K562 (cell line): Measurements from ENCODE around the gene FBXW9.

Source experiments
- ARID2 ChIP-seq: fragments of 450-650 bp; IDR thresholded peaks from 2 replicates; pipeline ENCODE4 v1.6.1; 2017; ENCODE audit warnings: antibody characterized with exemption, mild to moderate bottlenecking
- EZH2 ChIP-seq: IDR thresholded peaks from 2 replicates; pipeline ENCODE4 v1.6.1; 2012; ENCODE audit warnings: low read depth, mild to moderate bottlenecking, inconsistent platforms, low read length, borderline replicate concordance
- IRF2 ChIP-seq: sonication (generic); formaldehyde crosslinking; IDR thresholded peaks from 2 replicates; pipeline ENCODE4 v1.8.1; 2022; ENCODE audit warnings: mild to moderate bottlenecking, missing genetic modification reagents
- MYC ChIP-seq, 2 experiments: fragments of 250-450 bp in 1 of 2; sonication (Bioruptor Pico) in 1 of 2; IDR thresholded peaks; 2 replicates each; pipeline versions ENCODE4 v1.5.1 to v1.6.1; 2012 to 2021; ENCODE audit warnings: low read depth in 2 of 2, borderline replicate concordance in 1 of 2, improper control_type of control experiment in 1 of 2, low read length in 1 of 2, mild to moderate bottlenecking in 1 of 2, moderate library complexity in 1 of 2
- POLR2A ChIP-seq: fragments of 450-650 bp; conservative IDR thresholded peaks from 2 replicates; pipeline ENCODE4 v1.6.1; 2016
- POLR2AphosphoS2 ChIP-seq: IDR thresholded peaks from 2 replicates; pipeline ENCODE4 v1.6.1; 2012; ENCODE audit warnings: low read length, improper control_type of control experiment
- TCF7 ChIP-seq: sonication (generic); IDR thresholded peaks from 2 replicates; pipeline ENCODE4 v1.6.1; 2016; ENCODE audit warnings: antibody characterized with exemption, borderline replicate concordance
- ZNF146 ChIP-seq: IDR thresholded peaks from one replicate; pipeline ENCODE4 v1.6.1; 2018; ENCODE audit warnings: missing compliant biosample characterization; ENCODE audit not compliant: unreplicated experiment
- ZNF175 ChIP-seq: fragments of 200-800 bp; sonication (Bioruptor generic); IDR thresholded peaks from 2 replicates; pipeline ENCODE4 v1.6.1; 2016; ENCODE audit warnings: low read depth, mild to moderate bottlenecking, missing genetic modification characterization, missing compliant biosample characterization
- TF ChIP-seq, protein P1 (sequence below), 3 experiments: IDR thresholded peaks in 2 of 3; conservative IDR thresholded peaks in 1 of 3; 2 replicates each; pipeline ENCODE4 v1.5.1; 2011 to 2012; ENCODE audit warnings: low read length in 3 of 3, mild to moderate bottlenecking in 3 of 3, control low read depth in 2 of 3, improper control_type of control experiment in 1 of 3, inconsistent platforms in 1 of 3, low read depth in 1 of 3, mixed read lengths in 1 of 3, moderate library complexity in 1 of 3; ENCODE audit not compliant: insufficient read depth in 2 of 3
- TF ChIP-seq, protein P2 (sequence below): sonication (generic); formaldehyde crosslinking; IDR thresholded peaks from 2 replicates; pipeline ENCODE4 v1.8.1; 2022; ENCODE audit warnings: missing genetic modification reagents
- TF ChIP-seq, protein P3 (sequence below), 2 experiments: IDR thresholded peaks; 2 replicates each; pipeline ENCODE4 v1.6.1; 2012; ENCODE audit warnings: improper control_type of control experiment in 2 of 2, low read depth in 2 of 2, low read length in 2 of 2, borderline replicate concordance in 1 of 2
- TF ChIP-seq, protein P4 (sequence below): fragments of 250-450 bp; sonication (Bioruptor Pico); IDR thresholded peaks from 2 replicates; pipeline ENCODE4 v1.5.0; 2020; ENCODE audit warnings: mild to moderate bottlenecking, borderline replicate concordance
- TF ChIP-seq, protein P5 (sequence below): sonication (generic); formaldehyde crosslinking; IDR thresholded peaks from 2 replicates; pipeline ENCODE4 v1.8.1; 2022; ENCODE audit warnings: missing genetic modification reagents

DNA sequence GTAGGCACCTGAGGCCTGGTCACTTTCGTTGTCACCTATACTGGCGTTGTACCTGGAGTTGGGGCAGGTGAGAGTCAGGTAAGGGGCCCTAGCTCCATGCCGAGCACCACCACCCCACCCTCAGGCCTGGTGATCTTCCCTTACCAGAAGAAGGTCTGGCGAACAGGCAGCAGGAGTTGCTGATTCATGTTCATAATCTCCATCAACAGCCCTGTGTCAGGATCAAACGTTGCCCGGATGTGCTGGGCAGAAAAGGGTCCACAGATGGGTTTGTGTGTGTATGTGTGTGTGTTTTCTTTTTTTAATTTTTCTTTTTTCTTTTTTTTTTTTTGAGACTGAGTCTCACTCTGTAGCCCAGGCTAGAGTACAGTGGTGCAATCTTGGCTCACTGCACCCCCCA lies 44.2 kb downstream of the FBXW9 start:
- TF ChIP-seq POLR2AphosphoS2 (no peak), EZH2 (no peak), TCF7 (no peak), MYC (IDR thresholded peaks at IDR 0.05; ENCODE audit: low read depth, low read length) (no peak), MYC (CRISPR knock-in tag; IDR thresholded peaks at IDR 0.05; ENCODE audit: borderline replicate concordance, low read depth) (no peak), ZNF175 (CRISPR knock-in tag) (no peak), POLR2A (no peak), IRF2 (CRISPR knock-in tag) (no peak), ARID2 (no peak), ZNF146 (no peak)
- TF ChIP-seq, protein P1, sequence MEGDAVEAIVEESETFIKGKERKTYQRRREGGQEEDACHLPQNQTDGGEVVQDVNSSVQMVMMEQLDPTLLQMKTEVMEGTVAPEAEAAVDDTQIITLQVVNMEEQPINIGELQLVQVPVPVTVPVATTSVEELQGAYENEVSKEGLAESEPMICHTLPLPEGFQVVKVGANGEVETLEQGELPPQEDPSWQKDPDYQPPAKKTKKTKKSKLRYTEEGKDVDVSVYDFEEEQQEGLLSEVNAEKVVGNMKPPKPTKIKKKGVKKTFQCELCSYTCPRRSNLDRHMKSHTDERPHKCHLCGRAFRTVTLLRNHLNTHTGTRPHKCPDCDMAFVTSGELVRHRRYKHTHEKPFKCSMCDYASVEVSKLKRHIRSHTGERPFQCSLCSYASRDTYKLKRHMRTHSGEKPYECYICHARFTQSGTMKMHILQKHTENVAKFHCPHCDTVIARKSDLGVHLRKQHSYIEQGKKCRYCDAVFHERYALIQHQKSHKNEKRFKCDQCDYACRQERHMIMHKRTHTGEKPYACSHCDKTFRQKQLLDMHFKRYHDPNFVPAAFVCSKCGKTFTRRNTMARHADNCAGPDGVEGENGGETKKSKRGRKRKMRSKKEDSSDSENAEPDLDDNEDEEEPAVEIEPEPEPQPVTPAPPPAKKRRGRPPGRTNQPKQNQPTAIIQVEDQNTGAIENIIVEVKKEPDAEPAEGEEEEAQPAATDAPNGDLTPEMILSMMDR (IDR thresholded peaks at IDR 0.05 in 2 of 3, conservative IDR thresholded peaks at IDR 0.05 in 1 of 3; ENCODE audit: insufficient read depth in 2 of 3, low read depth in 1 of 3, low read length in 3 of 3) = no peak
- TF ChIP-seq, protein P2, sequence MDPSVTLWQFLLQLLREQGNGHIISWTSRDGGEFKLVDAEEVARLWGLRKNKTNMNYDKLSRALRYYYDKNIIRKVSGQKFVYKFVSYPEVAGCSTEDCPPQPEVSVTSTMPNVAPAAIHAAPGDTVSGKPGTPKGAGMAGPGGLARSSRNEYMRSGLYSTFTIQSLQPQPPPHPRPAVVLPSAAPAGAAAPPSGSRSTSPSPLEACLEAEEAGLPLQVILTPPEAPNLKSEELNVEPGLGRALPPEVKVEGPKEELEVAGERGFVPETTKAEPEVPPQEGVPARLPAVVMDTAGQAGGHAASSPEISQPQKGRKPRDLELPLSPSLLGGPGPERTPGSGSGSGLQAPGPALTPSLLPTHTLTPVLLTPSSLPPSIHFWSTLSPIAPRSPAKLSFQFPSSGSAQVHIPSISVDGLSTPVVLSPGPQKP (CRISPR knock-in tag) = no peak
- TF ChIP-seq, protein P3, sequence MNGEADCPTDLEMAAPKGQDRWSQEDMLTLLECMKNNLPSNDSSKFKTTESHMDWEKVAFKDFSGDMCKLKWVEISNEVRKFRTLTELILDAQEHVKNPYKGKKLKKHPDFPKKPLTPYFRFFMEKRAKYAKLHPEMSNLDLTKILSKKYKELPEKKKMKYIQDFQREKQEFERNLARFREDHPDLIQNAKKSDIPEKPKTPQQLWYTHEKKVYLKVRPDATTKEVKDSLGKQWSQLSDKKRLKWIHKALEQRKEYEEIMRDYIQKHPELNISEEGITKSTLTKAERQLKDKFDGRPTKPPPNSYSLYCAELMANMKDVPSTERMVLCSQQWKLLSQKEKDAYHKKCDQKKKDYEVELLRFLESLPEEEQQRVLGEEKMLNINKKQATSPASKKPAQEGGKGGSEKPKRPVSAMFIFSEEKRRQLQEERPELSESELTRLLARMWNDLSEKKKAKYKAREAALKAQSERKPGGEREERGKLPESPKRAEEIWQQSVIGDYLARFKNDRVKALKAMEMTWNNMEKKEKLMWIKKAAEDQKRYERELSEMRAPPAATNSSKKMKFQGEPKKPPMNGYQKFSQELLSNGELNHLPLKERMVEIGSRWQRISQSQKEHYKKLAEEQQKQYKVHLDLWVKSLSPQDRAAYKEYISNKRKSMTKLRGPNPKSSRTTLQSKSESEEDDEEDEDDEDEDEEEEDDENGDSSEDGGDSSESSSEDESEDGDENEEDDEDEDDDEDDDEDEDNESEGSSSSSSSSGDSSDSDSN (IDR thresholded peaks at IDR 0.05; ENCODE audit: borderline replicate concordance in 1 of 2, low read depth in 2 of 2, low read length in 2 of 2) = no peak
- TF ChIP-seq, protein P4, sequence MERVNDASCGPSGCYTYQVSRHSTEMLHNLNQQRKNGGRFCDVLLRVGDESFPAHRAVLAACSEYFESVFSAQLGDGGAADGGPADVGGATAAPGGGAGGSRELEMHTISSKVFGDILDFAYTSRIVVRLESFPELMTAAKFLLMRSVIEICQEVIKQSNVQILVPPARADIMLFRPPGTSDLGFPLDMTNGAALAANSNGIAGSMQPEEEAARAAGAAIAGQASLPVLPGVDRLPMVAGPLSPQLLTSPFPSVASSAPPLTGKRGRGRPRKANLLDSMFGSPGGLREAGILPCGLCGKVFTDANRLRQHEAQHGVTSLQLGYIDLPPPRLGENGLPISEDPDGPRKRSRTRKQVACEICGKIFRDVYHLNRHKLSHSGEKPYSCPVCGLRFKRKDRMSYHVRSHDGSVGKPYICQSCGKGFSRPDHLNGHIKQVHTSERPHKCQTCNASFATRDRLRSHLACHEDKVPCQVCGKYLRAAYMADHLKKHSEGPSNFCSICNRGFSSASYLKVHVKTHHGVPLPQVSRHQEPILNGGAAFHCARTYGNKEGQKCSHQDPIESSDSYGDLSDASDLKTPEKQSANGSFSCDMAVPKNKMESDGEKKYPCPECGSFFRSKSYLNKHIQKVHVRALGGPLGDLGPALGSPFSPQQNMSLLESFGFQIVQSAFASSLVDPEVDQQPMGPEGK (CRISPR knock-in tag) = no peak
- TF ChIP-seq, protein P5, sequence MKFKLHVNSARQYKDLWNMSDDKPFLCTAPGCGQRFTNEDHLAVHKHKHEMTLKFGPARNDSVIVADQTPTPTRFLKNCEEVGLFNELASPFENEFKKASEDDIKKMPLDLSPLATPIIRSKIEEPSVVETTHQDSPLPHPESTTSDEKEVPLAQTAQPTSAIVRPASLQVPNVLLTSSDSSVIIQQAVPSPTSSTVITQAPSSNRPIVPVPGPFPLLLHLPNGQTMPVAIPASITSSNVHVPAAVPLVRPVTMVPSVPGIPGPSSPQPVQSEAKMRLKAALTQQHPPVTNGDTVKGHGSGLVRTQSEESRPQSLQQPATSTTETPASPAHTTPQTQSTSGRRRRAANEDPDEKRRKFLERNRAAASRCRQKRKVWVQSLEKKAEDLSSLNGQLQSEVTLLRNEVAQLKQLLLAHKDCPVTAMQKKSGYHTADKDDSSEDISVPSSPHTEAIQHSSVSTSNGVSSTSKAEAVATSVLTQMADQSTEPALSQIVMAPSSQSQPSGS (CRISPR knock-in tag) = no peak
